ENCODE data around the gene TMEM183A. TPM values are rescaled to one million over a fixed set of nuclear protein-coding genes. Genes with fewer than 3 reads are reported as not detected.

TMEM183A gene
- total RNA-seq (2014; rRNA removed; shearing (Covaris generic); ENCODE audit: low replicate concordance), result 122 and 126 TPM in 2 replicates

- in situ Hi-C loops (cut with HindIII; ENCODE audit: low pct_unique_long_range_greater_than_20kb, low sequenced_read_pairs), result no loop called here
- peak; percentile 95 for DNase-seq (ENCODE audit: low read depth)
Measured at GRCh38 chr1:203006948-203007871, at the start of gene TMEM183A. TMEM183A (plus strand) TSS chr1:203007374; CDS start chr1:203007466, 92 bp downstream.

DNA sequence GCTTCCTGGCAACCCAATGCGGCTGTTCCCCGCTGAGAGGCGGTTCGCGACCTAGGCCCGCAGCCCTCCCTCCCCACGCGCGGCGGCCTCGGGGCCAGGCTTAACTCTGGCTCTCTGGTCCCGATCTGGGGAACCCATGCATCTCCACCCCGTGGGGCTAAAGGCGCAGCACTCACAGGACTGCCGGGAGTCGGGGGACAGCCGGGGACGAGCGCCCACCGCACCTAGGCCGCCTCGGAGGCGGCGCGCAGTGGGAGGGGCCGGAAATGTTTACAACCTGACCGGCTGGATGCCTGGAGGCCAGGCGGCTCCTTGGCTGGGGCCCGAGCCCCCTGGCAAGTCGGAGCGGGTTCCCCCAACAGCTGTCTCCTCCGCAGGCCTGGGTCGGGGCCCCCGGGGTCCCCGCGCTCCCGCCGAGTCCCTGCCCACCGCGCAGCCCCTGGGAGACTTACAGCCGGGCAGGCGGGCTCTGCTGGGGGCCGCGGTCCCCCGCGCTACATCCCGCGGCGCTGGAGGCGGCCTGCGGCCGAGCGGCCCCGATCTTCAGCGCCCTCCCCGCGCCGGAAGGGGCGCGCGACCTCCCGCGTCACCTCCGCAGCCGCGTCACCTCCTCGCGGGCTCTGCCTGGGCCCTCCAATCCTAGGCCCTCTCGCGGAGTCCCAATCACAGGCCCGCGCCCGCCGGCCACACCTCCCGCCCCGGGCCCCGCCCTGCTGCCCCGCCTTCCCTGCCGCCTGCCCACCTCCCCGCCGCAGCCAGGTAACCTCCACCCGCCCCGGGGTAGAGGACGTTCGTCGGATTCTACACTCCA is 49.2 kb upstream of the TMEM183A start, which contains the start of gene ADIPOR1:
Gene ADIPOR1, minus strand, starts transcription at position 580 of the 811 bp plus-strand sequence. CDS start 7,242 bp downstream, outside the sequence.
- peak; percentile 73 for DNase-seq (ENCODE audit: low read depth)
- in situ Hi-C loops (cut with HindIII; ENCODE audit: low pct_unique_long_range_greater_than_20kb, low sequenced_read_pairs), result no loop called here

DNA sequence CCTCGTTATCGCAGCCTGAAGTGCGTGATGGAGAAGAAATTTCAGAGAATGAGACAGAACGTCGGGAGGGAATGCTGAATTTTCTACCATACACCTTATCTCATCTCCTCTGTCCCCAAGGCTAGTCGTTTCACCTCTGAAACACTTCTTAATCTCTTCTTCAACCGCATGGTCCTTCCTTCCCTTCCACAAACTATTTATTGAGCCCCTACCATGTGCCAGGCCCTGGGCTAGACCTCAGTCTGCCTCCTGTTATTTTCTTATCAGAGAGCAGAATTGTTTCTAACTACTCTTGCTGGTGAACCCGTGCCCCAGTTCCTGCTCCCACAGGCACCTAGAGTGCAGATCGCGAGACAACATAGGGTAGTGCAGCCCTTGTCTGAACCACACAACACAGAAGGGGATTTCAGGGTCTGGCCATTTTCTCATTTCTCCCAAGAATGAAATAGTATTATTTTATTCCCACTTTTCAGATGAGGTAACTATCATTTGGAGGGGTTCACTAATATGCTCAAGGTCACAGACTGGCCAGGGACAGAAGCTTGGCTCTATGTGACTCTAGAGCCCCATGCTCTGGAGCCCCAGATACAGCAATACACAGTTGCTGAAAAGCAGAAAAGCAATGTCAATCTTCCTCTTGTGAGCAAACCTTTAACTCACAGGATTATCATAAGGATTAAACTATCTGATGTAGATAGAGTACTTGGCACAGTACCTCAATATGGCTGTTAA is 48.5 kb upstream of the TMEM183A start:
- DNase-seq (ENCODE audit: low read depth), result no peak
- in situ Hi-C loops (cut with HindIII; ENCODE audit: low pct_unique_long_range_greater_than_20kb, low sequenced_read_pairs), result no loop called here

DNA sequence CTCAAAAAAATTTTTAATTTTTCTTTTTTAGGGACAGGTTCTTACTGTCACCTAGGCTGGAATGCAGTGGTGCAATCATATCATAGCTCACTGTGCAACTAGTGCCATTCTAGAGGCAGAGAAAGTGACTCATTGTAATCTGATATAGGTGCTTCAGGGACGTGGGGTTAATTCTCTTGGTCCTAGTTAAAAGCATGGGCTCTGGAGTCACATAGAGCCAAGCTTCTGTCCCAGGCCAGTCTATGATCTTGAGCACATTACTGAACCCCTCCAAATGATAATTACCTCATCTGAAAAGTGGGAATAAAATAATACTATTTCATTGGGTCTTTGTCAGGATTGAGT is 47.9 kb upstream of the TMEM183A start:
- in situ Hi-C loops (cut with HindIII; ENCODE audit: low pct_unique_long_range_greater_than_20kb, low sequenced_read_pairs), result no loop called here
- DNase-seq (ENCODE audit: low read depth), result peak; percentile 45

- no peak for DNase-seq (ENCODE audit: low read depth)
- in situ Hi-C loops (cut with HindIII; ENCODE audit: low pct_unique_long_range_greater_than_20kb, low sequenced_read_pairs), result no loop called here
Measured at GRCh38 chr1:202961220-202961880, 45.8 kb upstream of the TMEM183A start.

- DNase-seq (ENCODE audit: low read depth), result no peak
- in situ Hi-C loops (cut with HindIII; ENCODE audit: low pct_unique_long_range_greater_than_20kb, low sequenced_read_pairs), result no loop called here
Measured at GRCh38 chr1:202964791-202965410, 42.3 kb upstream of the TMEM183A start.

- in situ Hi-C loops (cut with HindIII; ENCODE audit: low pct_unique_long_range_greater_than_20kb, low sequenced_read_pairs), result no loop called here
- DNase-seq (ENCODE audit: low read depth), result no peak
Measured at GRCh38 chr1:202965422-202965821, 41.8 kb upstream of the TMEM183A start.

- in situ Hi-C loops (cut with HindIII; ENCODE audit: low pct_unique_long_range_greater_than_20kb, low sequenced_read_pairs), result no loop called here
- no peak for DNase-seq (ENCODE audit: low read depth)
Measured at GRCh38 chr1:202966006-202966898, 40.9 kb upstream of the TMEM183A start.

DNA sequence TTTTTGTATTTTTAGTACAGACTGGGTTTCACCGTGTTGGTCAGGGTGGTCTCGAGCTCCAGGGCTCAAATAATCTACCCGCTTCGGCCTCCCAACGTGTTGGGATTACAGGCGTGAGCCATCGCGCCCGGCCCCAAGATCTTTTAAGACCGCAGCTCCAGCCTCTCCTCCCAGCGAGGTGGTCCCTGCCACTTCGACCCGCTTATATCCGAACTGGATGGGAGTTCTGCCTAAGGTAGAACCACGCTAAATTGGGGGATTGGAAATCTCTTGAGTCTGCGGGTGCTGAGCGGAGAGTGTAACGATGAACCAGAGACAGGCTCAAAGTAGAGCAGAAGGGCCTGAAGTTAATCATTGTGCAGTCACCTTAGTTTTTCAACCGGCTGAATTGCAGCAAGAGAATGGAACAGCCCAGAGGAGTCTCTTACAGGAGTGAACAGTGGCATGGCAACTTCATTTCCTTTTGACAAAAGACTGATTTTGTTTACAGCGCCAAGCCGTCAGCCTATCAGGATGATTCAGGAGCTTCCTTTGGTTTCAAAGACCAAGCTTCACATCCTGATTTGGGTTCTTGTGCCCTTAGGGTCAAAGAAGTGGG is 39.4 kb upstream of the TMEM183A start:
- DNase-seq (ENCODE audit: low read depth), result no peak
- in situ Hi-C loops (cut with HindIII; ENCODE audit: low pct_unique_long_range_greater_than_20kb, low sequenced_read_pairs), result no loop called here

DNA sequence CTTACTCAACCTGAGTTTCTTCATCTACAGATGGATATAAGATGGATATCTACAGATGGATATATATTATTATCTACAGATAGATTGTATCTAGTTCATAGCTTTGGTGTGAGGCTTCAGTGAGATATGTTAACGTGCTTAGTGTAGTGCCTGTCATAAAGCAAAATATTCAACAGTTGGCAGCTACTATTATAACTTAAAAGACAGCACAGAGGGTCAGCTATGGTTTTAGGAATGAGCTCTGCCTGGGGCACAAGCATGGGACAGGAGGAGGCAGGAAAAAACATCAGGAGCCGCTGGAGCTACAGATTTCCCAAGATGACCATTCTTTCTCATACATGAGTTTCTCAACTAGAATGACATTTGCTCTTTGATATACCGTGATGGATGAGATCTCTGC is 38.8 kb upstream of the TMEM183A start:
- no peak for DNase-seq (ENCODE audit: low read depth)
- in situ Hi-C loops (cut with HindIII; ENCODE audit: low pct_unique_long_range_greater_than_20kb, low sequenced_read_pairs), result no loop called here

- in situ Hi-C loops (cut with HindIII; ENCODE audit: low pct_unique_long_range_greater_than_20kb, low sequenced_read_pairs), result no loop called here
- peak; percentile 44 for DNase-seq (ENCODE audit: low read depth)
Measured at GRCh38 chr1:202968895-202969295, 38.3 kb upstream of the TMEM183A start.

DNA sequence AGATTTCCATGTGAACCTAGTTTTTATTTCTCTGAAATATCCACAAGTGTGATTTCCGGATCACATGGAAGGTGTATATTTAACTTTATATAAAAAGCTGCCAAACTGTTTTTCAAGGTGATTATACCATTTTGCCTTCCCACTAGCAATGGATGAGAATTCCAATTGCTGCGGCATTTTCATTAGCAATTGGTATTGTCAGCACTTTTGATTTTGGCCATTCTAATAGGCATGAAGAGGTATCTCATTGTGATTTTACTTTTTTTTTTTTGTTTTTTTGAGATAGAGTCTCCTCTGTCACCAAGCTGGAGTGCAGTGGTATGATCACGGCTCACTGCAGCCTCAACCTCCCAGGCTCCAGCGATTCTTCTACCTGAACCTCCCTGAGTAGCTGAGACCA is 35.1 kb upstream of the TMEM183A start:
- in situ Hi-C loops (cut with HindIII; ENCODE audit: low pct_unique_long_range_greater_than_20kb, low sequenced_read_pairs), result no loop called here
- DNase-seq (ENCODE audit: low read depth), result no peak

DNA sequence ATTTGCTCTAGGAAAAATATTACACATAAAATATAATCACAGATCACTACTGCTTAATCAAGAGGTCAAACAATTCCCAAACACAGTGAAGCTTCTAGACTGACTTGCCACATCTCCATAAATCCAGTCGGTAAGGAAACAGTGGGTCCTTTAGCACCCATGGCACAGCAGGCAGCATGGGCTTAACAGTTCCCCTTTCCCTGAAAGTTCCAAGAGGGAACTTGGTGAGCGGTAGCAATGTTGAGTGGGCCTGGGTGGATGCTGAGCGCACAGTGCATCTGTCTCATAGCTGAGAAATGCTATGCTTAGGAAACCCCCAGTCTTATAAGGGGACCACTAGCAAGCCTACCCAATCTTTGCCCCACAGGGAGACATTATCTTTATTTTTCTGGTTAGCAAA is 32.3 kb upstream of the TMEM183A start:
- in situ Hi-C loops (cut with HindIII; ENCODE audit: low pct_unique_long_range_greater_than_20kb, low sequenced_read_pairs), result no loop called here
- no peak for DNase-seq (ENCODE audit: low read depth)

- no peak for DNase-seq (ENCODE audit: low read depth)
- in situ Hi-C loops (cut with HindIII; ENCODE audit: low pct_unique_long_range_greater_than_20kb, low sequenced_read_pairs), result no loop called here
Measured at GRCh38 chr1:202976633-202977032, 30.5 kb upstream of the TMEM183A start.

GRCh38 chr1:202979459-202979858 is 27.7 kb upstream of the TMEM183A start:
- no peak for DNase-seq (ENCODE audit: low read depth)
- in situ Hi-C loops (cut with HindIII; ENCODE audit: low pct_unique_long_range_greater_than_20kb, low sequenced_read_pairs), result no loop called here

DNA sequence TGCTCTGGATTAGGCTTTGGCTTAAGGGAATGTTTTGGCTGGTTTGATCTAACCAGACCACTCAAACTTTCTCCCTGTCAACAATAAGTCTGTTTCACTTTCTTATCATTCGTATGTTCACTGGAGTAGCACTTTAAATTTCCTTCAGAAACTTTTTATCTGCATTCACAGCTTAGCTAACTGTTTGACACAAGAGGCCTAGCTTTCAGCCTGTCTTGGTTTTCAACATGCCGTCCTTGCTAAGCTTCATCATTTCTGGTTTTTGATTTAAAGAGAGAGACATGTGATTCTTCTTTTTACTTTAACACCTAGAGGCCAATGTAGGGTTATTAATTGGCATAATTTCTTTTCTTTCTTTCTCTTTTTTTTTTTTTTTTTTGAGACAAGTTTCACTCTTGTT is 25.2 kb upstream of the TMEM183A start:
- in situ Hi-C loops (cut with HindIII; ENCODE audit: low pct_unique_long_range_greater_than_20kb, low sequenced_read_pairs), result no loop called here
- DNase-seq (ENCODE audit: low read depth), result no peak
